ENCODE results near the gene ZNF217. TPM values are rescaled to one million over a fixed set of nuclear protein-coding genes. Genes with fewer than 3 reads are reported as not detected.

The ZNF217 gene
- total and polyA plus RNA-seq, 2 of the 8 experiments (the other 6 are each of a cell fraction or from before 2014, with no cell fraction given): 15.3 to 87.9 TPM

GRCh38 chr20:53517146-53517545, 76.5 kb downstream of the ZNF217 start:
- ChIA-PET POLR2A (ENCODE audit: partially characterized antibody) (interaction anchor here (0.5 kb wide), 1 partner anchor 21 kb away, joined by 4 read pairs; no protein-coding TSS in a partner anchor), CTCF (ENCODE audit: partially characterized antibody) (no interaction called here)
- Histone ChIP-seq H3K4me1 (replicated peaks in 1 of 4; ENCODE audit: control insufficient read depth in 3 of 4, insufficient read depth in 4 of 4, low read length in 3 of 4) (no peaks in the 10 kb centered on the region), H3K4me3 (ENCODE audit: extremely low read depth in 1 of 4, insufficient read depth in 2 of 4, low read depth in 3 of 4, low read length in 4 of 4) (no peak overlapping the region), H4K20me1 (replicated peaks in 1 of 2; ENCODE audit: control insufficient read depth in 1 of 2, insufficient read depth in 2 of 2, low read length in 2 of 2) (no peaks in the 10 kb centered on the region), H3K18ac (ENCODE audit: extremely low read depth, low read length) (no peak overlapping the region), H3K79me2 (ENCODE audit: control insufficient read depth in 1 of 2, insufficient read depth in 2 of 2, low read length in 2 of 2) (no peaks in the 10 kb centered on the region), H3K4ac (replicated peaks; ENCODE audit: insufficient read length, low read depth, low read length) (no peak overlapping the region), H2BK15ac (ENCODE audit: low read length) (no peak overlapping the region), H3K79me1 (ENCODE audit: low read depth, low read length) (no peaks in the 10 kb centered on the region), H2AFZ (ENCODE audit: low read length) (no peak overlapping the region), H3K36me3 (ENCODE audit: control insufficient read depth in 2 of 4, insufficient read depth in 4 of 4, low read length in 3 of 4) (no peaks in the 10 kb centered on the region), H2AK5ac (ENCODE audit: low read depth, low read length) (no peak overlapping the region), H2BK120ac (replicated peaks; ENCODE audit: low read depth, low read length) (no peak overlapping the region), H3K27ac (ENCODE audit: low read depth, low read length) (no peak overlapping the region), H2BK5ac (ENCODE audit: low read depth, low read length) (no peak overlapping the region), H4K91ac (replicated peaks; ENCODE audit: insufficient read length, low read length) (peak overlapping the region; percentile 30), H2BK12ac (ENCODE audit: low read depth, low read length) (no peak overlapping the region), H4K5ac (ENCODE audit: insufficient read length, low read depth, low read length) (no peak overlapping the region), H2BK20ac (ENCODE audit: low read length) (no peak overlapping the region), H3K4me2 (ENCODE audit: insufficient read depth in 1 of 2, low read depth in 2 of 2, low read length in 2 of 2) (no peak overlapping the region), H3K56ac (replicated peaks; ENCODE audit: insufficient read length, low read depth, low read length) (no peak overlapping the region), H3K27me3 (replicated peaks in 1 of 4; ENCODE audit: control insufficient read depth in 3 of 4, extremely low read depth in 1 of 4, insufficient read depth in 3 of 4, low read length in 3 of 4) (no peaks in the 10 kb centered on the region), H3K9ac (replicated peaks in 1 of 4; ENCODE audit: extremely low read depth in 1 of 4, low read depth in 3 of 4, low read length in 3 of 4) (no peak overlapping the region), H3K14ac (ENCODE audit: insufficient read length) (no peak overlapping the region), H3K9me3 (ENCODE audit: insufficient read depth in 2 of 2, low read depth in 1 of 2, low read length in 1 of 2) (no peaks in the 10 kb centered on the region), H4K8ac (ENCODE audit: extremely low read depth, insufficient read depth, low read length) (no peak overlapping the region), H3K23ac (ENCODE audit: insufficient read length) (no peak overlapping the region), H3K23me2 (ENCODE audit: low read depth, low read length) (no peaks in the 10 kb centered on the region)
- TF ChIP-seq GABPA (IDR thresholded peaks at IDR 0.05; ENCODE audit: borderline replicate concordance, insufficient read depth, low read length) (no peak), POU5F1 (IDR thresholded peaks at IDR 0.05; ENCODE audit: low read depth, low read length) (no peak), BRCA1 (IDR thresholded peaks at IDR 0.05; ENCODE audit: low read depth, low read length) (no peak), GTF2F1 (IDR thresholded peaks at IDR 0.05; ENCODE audit: borderline replicate concordance, low read depth, low read length) (no peak), SP2 (IDR thresholded peaks at IDR 0.05; ENCODE audit: low read length) (no peak), POLR2AphosphoS5 (IDR thresholded peaks at IDR 0.05; ENCODE audit: low read depth, low read length) (no peak), TEAD4 (IDR thresholded peaks at IDR 0.05; ENCODE audit: low read depth, low read length) (no peak), RXRA (IDR thresholded peaks at IDR 0.05; ENCODE audit: insufficient read depth, low read depth, low read length) (no peak)
- DNase-seq (ENCODE audit: low read depth in 1 of 2, low spot score in 2 of 2) (no peak), FAIRE-seq (no peak)
- 84% methylated on average over 13 of the region's 13 CpGs; no CpG with 5 or more reads in 1 of the 2 experiments for WGBS, 2 experiments (ENCODE audit: extremely low coverage in 1 of 2, insufficient coverage in 1 of 2, insufficient read length in 1 of 2, insufficient replicate concordance in 2 of 2, low coverage in 1 of 2, low lambda C conversion rate in 2 of 2, missing lambda C conversion rate in 1 of 2)

Measured in H1 (cell line).